Nucleus accumbens (tissue), 56 donors: ENCODE results near the gene CFAP77.

Source experiments
- DNase-seq, 56 donors: peaks; one replicate each; lab custom pipeline; 2025; lab: John Stamatoyannopoulos, UW

The CFAP77 gene

DNA sequence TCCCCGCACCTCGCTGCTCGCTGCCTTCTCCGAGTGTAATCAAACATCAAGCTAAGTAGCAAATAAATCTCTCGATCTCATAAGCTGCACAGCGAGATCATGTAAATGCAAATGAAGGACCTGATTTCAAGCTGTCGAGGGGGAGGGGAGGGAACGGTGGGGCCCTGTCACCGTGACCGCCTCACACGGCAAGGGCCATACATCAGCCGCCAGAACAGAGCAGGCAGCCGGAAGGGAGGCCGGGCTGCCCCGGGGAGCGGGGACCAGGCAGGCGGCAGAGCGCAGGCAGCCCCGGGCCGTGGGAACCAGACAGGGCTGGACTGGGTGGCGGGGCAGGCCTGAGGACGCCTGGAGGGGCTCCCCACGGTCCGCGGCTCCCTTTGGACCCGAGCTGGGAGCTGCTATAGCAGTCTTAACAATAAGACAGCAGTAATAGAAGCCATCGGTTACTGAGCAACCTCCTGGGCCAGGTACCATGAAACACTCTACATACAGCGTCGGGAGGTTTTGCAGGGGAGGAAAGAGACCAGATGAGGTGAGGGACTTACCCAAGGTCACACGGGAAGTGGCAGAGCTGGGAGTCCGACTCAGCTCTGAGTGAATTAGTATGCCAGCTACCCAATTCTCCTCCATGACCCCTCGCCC lies 76.8 kb downstream of the CFAP77 start:
- no peak for DNase-seq

DNA sequence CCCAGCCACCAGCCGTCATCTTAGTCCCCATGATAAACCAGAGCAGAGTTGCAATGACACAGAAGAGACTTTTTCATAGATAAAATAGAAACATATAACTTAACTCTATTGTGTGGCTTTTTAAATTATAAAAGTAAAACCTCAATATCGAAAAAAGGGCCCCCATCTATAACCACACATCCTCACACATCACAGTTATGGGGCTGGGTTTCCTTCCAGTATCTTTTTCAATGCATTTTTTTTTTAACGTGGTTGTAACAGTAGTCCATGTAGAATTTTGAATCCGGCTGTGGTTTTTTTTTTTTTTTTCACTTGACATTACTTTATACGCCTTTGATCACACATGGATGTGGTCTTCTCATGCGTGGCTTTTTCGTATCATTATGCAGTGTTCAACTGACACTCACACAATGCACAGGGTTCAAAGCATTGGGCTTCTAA lies 77.4 kb downstream of the CFAP77 start:
- no peak for DNase-seq

DNA sequence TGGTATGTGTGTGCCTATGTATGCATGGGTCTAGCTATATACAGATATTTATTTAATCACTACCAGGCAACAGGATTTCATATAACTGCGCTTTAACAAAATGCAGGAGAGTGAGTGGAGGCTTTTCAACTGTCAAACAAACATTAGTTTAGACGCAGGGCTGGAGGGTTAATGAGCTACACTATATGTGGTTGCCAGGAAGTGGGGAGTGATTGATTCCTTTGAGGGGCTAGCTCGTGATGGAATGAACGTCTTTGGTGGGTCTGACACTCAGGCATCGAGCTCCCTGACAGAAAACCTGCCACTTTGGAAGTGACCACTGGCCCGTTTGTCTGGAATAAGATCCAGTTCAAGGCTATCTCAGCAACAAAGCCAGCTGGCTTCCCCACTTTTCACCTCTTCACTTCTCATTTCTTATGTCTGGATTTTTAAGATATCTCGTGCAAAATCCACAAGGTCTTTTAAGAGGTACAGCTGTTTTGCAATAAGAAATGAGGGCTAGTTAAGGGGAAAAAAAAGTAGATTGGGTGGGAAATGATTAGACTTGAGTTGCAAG lies 78.0 kb downstream of the CFAP77 start:
- no peak for DNase-seq

DNA sequence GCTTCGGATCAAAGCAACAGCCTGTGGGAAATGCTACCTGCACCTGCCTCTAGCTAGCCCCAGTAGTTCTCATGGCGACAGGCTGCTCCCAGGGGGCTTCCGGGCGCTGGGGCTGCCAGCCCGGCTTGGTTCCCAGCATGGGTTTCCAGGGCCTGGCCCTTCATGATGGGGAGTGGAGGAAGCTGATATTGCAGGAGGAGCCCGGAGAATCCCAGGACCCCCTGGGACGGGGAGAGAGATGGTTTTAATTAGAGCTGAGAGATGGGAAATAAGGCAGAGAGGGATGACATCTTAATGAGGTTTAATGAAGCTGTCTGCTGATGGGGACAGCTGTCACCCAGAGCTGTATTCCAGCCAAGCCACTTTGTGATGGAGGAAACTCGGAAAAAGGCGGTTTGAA lies 78.6 kb downstream of the CFAP77 start:
- DNase-seq, result no peak

DNA sequence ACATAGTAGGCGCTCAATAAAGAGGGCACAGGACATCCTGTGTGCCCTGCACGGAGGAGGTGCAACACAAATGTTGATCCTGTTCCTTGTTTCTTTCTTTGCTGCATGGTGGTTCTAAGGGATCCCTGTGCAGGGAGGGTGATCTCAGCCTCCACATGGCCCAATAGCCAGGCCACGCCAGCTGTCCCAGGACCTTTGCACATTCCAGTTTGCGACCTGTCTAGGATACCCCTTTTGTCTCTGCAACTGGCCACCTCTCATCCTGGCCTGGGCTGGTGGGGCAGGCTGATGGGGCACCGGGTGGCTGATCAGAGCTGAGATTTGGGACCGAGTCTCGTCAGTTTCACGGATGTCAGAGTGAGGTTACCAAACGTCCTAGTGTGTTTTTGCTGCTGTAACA lies 79.5 kb downstream of the CFAP77 start:
- no peak for DNase-seq

DNA sequence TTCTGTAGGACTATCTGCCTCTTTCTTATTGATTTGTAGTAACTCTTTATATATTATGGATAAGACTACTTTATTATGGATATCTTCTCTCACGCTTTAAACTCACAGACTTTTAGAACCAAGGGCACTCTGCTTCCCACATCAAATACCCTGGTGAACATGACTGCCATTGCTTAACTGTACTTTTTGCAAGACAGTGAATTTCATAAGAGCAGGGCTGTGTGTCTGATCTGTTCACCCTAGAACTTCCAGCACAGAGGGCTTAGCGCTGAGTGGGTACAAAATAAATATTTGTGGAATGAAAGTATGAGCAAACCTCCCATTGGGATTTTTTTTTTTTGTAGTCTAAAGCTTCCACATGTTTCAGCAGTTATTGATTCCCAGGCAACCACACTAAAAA lies 84.8 kb downstream of the CFAP77 start:
- no peak for DNase-seq

DNA sequence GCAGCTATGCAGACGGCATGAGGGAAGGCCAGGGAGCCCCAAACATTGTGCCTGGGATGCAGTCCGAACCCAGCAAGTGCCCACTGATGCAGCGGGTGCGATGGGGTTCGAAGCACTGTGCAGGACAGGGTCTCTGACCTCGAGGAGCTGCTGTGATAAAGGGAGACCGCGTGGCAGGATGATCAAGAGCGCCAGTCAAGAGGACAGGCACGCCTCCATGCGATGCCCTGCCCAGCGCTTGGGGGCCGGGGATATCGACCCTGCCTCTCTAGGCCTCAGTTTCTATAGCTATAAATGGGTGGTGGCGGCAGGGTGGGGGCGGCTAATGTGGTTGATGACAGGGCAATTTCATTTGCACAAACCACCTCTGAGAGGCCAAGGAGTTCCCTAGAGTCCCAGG lies 87.7 kb downstream of the CFAP77 start:
- DNase-seq, result no peak

DNA sequence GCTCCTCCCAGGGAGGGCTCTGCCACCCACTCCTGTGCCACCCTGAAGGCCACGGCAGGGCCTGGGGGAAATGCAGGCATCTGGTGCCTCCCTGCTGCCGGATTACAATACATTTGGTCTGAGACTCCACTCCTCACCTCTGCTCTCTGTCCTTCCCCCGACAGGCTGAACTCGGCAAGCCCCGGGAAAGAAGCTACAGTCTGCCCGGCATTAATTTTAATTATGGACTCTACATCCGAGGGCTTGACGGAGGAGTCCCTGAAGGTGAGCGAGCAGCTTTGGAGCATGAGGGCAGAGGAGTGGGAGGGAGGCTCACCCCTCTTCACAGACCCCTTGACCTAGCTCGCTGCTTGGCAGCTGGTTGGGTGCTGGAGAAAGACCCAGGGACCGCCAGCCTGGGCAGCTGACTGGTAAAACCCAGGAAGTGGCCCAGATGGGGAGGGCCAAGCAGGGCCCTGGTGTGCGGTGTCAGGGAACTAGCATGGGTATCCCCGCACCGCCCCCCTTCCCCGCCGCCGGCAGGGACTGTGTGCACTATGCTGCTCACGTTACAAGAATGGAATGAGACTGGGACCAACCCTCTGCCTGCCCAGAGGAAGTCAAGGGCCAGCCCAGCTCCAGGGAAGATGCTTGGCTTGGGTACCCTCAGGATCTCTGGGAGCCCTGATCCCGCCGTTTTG lies 88.7 kb downstream of the CFAP77 start:
- no peak for DNase-seq

DNA sequence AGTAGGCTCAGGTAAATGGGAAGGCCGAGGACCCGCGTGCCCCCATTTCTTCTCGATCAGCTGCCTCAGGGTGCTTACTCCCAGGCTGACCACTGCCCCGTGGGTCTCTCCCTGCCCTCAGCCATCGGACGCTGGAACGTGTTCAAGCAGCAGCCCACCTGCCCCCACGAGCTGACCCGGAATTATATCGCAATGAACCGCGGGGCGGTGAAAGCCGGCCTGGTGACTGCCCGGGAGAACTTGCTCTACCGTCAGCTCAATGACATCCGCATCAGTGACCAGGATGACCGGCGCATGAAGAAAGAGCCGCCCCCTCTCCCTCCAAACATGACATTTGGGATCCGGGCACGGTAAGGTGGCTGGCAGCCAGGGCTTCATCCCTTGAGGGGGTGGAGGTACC lies 89.2 kb downstream of the CFAP77 start:
- DNase-seq, result no peak

DNA sequence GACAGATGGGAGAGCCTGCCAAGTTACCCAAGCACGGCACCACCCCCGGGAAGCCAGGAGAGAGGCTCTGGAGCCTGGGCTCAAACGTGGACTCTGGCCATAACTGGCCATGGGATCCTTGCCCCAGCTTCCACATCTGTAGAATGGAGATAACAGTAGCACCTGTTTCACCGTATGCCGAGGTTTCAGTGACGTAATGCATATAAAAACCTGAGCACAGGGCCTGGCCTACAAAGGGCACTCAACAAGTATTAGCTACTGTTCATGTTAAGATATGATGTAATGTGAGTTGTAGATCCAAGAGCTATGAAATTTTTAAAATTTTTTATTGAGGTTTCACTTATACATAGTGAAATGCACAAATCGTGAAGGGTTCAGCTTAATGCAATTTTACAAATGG lies 90.2 kb downstream of the CFAP77 start:
- no peak for DNase-seq

DNA sequence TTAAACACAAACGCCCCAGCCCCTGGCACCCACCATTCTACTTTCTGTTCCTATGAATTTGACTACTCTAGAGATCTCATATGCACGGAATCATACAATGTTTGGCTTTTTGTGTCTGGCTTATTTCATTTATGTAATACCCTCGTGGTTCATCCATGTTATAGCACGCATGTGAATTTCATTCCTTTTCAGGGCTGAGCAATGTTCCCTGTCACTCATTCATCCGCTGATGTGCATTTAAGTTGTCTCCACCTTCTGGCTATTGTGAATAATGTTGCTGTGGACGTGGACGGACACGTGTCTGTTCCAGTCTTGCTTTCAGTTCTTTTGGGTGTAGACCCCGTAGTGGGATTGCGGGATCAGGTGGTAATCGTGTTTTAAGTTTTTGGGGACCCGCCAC lies 92.5 kb downstream of the CFAP77 start:
- no peak for DNase-seq

DNA sequence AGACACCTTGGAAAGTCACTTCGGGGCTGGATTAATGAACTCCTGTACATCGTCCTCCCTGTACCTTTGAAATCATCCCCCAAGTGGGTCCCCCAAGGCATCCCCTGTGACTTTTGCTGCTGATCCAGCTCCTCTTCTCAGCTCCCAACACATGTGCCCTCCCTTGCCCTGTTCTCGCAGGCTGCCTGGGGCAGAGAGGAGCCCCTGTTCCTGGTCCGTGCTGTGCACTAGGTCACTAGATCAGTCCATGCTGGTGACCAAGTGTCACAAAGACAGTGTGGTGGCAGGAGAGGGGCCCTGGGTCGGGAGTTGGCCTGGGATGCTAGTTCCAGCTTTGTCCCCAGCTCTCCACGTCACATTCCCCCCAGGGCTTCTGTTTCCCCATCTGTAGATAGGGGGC lies 93.1 kb downstream of the CFAP77 start:
- no peak for DNase-seq

DNA sequence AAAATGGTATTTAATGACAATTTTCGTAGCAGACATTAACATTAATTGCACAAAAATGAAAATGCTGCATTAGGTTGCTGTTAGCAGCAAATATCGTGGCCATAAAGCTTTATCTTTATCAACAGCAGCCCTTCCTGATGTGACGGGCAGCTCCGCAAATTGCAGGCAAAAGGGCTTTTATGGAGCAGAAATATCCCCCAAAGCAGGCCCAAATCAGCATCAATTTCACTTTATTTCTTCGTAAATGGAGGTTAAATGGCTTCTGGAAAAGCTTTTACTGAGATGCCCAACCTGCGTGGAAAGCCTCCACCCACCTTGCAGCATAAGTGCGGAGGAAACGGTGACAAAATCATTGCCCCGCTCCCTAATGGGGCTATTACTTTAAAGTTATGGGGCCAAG lies 94.5 kb downstream of the CFAP77 start:
- DNase-seq, result no peak

DNA sequence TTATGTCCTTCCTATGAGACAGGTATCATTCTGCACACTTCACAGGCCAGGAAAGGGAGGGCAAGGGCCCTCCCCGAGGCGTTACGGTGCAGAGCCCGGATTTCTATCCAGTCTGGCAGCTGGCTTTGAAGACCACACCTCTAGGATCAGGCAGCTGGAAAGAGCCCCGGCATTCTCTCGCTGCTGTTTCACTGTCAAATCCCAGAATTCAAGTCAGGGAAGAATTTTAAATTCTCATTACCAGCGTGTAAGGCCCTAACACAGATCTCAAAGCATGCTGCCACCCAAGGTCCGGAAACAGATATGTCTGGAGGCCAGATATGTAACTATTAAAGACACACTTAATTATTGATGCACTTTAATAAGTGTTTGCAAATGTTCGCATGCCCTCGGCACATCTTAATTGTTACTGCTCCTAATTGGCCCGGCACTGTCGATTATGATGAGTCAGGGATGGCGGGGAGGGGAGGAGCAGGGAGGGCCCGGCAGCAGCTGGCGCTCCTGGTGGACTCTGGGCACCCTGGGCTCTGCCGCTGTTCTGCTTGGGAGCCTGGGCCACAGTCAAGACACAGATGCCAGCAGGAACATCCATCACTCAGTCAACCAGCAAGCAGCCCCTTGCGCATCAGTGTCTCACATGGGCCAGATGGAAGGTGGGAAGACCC lies 96.1 kb downstream of the CFAP77 start:
- DNase-seq, result no peak

DNA sequence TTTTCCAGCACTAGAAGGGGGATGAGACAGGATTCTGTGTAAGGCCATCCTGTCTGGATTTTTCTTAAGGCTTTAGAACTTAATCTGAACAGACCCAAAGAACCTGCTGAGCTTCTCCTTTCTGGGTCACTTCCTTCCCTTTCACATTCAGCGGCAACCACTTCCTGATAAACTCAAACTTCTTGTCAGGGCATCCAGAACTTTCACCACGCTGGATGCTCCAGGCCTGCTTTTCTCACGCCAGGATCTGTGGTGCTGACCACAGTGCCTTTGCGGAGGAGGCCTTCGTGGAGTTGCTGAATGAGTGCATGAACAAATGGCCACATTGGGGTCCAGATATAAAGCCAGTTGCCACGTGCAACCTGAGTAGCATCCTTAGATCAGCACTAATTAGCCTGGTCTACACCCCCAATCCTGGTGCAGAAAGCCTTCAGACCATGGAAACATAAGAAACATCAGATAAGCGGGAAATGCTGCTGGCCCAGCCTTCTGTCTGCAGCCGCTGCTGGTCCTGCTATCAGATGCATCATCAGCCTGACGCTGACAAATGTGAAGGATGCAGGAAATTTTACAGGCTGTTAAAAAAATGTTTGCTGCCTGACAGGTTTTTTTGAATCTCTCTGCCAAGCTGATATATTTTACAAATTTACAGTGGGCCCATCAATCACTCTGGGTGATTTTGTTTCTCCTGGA lies 97.1 kb downstream of the CFAP77 start:
- no peak for DNase-seq

DNA sequence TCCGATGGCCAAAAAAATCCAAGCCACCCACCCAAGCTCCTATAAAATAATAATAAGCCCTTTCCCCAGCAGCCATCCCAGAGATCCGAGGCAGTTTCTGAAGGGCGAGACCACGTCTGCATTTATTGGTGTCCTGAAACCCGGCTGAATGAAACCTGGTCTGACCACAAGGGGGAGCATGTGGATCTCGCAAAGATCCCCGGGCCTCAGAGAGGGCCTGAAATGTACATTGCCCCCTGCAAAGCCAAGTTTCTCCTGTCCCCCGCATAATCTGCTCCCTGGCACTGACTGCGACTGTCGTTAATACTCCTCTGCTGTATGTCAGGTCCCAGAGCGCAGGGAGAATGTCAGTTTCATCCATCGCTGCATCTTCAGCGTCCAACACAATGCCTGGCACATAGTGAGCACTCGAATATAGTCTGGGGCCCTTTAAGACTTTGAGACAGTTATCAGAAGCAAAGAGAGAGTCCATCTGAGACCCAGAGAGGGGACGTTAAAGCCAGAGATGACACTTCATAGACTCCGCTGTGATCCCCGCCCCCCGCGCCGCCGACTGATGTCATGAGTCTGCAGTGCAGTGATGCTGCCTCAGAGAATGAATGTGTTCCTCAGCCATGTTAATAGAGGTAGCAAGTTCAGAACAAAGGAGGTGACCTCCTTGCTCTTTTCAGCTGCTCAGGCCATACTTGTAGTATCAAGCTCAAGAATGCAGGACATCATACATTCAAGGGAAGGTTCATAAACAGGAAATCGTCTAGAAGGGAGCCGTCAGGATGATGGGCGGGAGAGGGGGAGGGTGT lies 97.9 kb downstream of the CFAP77 start:
- DNase-seq, result peak in 40 of 56 donors; percentile 1 to 76 (median 27)

DNA sequence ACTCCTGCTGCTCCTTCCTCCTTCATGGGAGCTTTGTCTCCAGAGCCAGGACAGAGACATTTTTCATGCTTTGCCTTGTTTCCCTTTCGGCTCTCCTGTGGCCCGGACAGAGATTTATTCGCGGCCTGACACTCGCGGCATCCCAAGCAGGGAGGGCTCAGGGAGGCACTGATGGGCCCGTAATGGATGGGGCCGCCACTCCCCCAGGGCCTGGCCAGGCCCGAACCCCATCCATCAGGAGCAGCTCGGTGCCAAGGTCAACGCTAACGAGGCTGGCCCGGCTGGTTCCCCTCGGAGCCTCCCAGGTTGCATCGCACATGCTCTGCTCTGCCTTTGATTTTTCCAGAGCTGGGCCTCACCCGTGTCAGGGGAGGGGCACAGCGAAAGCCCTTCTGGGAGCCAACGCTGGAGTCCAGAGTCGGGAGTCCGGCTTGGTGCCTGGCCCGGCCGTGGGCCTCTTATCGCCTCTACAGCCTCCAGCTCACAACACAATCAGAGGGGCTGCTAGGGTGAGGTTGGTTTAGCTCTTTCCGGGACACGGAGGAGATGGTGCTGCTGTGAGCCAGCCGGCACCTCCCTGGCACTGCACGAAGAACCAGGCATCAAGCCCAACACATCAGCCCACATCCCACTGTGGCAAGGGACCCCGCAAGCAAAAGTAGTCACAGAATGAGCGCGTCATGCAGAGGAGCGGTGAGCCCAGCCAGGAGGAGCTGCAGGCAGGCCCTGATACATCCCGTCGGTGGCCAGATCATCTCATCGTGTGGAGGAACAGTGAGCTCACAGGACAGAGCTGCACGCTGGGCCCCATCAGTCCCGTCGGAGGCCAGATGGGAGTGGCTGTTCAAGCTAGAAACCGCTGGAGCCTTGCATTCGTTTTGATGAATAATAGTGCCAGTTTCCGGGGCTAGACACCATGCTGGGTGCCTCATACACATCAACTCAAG lies 100.2 kb downstream of the CFAP77 start:
- no peak for DNase-seq

DNA sequence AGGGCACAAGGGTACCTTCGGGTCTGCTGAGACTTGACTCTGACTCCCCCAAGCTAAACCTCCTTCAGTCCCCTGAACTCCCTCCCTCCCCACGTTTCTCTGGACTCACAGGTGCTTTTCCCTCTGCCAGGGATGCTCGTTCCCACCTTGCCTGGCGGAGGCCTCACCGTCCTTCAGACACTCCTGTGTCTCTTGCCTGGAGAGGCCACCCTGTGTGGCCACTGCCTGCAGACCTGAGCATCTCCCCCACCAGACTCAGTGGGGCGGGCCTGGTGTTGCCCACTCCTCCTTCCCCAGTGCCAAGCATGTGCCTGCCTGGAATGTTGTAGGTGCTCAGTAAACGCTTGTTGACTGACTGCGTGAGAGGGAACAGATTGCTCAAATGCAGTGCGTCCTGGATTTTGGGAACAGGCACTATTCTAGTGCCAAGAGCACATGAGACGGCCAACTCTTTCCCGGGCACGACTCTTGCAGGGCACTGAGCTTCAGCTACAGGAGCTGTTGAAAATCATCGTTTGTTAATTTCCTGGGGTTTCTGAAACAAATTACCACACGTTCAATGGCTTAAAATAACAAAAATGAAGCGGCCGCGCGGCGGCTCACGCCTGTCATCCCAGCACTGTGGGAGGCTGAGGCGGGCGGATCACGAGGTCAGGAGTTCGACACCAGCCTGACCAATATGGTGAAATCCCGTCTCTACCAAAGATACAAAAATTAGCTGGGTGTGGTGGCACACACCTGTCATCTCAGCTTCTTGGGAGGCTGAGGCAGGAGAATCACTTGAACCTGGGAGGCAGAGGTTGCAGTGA lies 101.4 kb downstream of the CFAP77 start:
- DNase-seq, result no peak
